Suppressor macrophage (primary cell): ENCODE measurements around the gene HK1.
A peak's percentile ranks its signal among the peaks of the same experiment; 100 is the strongest.

Experiments used
- DNase-seq, 4 experiments: peaks; one replicate each; pipeline ENCODE4 v3.0.0-alpha.2; 2020 to 2022

HK1 gene

DNA sequence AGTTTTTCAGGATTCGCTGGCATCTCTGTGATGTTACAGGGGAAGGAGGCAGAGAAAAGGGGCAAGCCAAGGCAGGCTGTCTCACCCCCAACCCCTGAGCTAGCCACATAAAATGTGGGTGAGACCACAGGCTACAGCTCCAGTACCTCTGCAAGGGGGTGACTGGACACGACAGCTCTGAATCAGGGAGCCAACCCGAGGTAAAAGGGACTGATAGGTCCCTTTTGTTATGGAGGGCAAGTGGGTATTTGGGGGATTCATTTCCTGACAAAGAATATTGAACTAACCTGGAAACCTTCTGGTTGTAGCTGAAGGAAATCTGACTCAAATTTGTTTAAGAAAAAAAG, 71.2 kb downstream of the HK1 start:
- no peak for DNase-seq

DNA sequence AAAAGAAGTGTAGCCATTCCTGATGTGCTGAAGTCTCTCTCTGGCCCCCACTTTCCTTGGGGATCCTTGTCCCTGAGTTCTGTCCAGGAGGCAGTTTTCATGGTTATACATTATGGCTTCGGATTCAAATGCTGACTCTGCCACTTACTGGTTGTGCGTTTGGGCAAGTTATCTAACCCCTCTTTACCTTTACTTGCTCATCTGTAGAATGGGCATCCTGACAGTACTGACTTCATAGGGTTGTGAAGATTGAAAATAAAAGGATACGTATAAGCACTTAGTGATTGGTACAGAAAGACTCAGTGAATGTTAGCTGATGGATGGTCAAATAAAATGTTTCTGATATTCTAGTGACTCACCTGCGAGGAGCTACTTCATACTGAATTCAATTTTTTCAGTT, 73.3 kb downstream of the HK1 start:
- DNase-seq = no peak

DNA sequence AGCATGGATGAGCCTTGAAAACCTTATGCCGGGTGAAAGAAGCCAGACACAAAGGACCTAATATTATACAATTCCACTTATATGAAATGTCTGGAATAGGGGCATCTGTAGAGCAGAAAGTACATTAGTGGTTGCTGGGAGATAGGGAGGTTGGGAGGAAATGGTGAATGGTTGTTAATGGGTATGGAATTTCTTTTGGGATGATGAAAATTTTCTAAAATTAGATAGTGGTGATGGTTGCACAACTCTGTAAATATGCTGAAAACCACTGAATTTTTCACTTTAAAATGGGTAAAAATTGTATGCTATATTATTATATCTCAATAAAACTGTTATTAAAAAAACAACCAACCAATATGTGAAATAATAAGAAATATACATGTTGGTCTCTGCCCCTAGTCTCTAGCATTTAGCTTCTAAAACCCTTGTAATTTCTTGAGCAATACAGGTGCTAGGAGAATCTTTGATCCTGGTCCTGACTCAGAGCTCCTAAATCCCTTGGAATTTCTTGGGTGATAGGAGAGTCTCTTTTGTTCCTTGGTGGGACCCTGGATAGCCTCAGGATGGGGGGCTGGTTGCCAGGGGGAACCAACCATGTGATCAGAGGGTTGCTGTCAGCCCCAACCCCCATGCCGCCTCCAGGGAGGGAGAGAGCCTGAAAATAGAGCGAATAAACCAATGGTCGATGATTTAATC, 74.4 kb downstream of the HK1 start:
- no peak for DNase-seq

DNA sequence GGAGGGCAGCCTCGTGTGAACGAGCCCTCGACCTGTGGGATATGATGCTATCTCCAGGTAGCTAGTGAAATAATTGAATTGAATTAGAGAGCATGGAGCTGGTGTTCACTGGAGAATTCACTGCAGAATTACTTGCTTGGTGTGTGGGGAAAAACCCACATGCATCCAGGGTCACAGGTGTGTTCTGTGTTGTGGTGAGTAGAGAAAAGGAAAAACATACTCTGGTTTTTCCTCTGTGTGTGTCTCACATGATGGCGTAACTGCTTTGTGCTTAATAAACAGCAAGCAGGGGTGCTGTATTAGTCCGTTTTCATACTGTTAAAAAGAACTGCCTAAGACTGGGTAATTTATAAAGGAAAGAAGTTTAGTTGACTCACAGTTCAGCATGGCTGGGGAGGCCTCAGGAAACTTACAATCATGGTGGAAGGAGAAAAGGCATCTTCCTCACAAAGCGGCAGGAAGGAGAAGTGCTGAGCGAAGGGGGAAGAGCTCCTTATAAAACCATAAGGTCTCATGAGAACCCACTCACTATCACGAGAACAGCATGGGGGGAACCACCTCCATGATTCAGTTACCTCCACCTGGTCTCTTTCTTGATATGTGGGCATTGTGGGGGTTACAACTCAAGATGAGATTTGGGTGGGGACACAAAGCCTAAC, 75.8 kb downstream of the HK1 start:
- DNase-seq = no peak

DNA sequence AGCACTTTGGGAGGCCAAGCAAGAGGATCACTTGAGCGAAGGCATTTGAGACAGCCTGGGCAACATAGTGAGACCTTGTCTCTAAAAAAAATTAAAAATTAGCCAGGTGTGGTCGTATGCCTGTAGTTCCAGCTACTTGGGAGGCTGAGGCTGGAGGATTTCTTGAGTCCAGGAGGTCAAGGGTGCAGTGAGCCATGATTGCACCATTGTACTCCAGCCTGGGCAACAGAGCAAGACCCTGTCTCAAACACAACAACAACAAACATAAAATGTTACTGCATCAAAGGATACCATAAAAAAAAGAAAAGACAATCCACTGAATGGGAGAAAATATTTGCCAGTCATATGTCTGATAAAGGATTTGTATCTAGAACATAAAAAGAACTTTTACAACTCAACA, 77.9 kb downstream of the HK1 start:
- no peak for DNase-seq

DNA sequence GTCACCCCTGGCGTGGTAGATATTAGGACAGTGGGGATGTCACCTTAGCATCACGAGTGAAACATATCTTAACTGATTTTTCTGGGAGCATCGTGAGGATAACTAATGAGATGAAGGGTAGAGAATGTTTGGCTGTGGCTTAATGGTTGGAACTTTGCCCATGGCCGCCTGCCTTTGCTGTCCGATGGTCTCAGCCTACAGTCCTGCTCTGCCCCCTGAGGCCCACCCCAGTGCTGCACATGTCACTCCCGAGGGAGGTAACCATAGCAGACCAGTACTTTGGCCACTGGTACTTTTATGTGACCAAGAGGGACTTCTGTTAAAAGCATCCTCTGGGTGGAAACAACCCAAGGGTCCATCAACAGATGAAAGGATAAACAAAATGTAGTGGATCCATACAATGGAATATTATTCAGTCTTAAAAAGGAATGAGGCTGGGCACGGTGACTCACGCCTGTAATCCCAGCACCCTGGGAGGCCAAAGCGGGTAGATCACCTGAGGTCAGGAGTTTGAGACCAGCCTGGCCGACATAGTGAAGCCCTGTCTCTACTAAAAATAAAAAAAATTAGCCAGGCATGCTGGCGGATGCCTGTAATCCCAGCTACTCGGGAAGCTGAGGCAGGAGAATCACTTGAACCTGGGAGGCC, 80.0 kb downstream of the HK1 start:
- DNase-seq = no peak

DNA sequence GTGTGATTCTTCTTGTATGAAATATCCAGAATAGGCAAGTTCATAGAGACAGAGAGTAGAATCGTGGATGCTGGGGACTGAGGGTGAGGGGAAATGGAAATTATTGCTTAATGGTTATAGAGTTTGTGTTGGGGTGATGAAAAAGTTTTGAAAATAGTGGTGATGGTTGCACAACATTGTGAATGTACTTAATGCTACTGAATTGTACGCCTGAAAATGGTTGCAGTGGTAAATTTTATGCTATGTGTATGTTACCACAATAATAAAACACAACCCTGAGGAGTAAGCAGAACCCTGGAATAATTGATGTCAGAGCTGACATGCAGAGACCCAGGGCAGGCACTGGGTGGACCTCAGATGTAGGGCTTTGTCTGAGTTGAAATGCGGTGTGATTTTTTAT, 80.9 kb downstream of the HK1 start:
- DNase-seq = peak; percentile 53 to 84 (median 67)

DNA sequence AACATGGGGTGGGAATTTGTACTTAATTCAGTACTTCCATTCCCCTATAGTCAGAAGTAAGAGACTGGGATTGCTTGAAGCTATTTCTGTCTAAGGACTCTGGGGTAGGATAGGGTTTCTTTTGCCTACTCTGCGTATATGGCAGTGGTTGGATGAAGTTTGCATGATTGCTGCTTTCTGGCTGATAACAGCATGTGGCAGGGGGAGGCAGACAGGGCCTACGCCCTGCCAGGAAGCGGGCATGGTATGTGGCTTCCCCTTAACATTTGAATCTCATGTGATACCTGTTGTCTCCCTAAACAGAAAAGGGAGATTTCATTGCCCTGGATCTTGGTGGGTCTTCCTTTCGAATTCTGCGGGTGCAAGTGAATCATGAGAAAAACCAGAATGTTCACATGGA, 81.3 kb downstream of the HK1 start:
- peak in 1 of 4 experiments; percentile 17 for DNase-seq

DNA sequence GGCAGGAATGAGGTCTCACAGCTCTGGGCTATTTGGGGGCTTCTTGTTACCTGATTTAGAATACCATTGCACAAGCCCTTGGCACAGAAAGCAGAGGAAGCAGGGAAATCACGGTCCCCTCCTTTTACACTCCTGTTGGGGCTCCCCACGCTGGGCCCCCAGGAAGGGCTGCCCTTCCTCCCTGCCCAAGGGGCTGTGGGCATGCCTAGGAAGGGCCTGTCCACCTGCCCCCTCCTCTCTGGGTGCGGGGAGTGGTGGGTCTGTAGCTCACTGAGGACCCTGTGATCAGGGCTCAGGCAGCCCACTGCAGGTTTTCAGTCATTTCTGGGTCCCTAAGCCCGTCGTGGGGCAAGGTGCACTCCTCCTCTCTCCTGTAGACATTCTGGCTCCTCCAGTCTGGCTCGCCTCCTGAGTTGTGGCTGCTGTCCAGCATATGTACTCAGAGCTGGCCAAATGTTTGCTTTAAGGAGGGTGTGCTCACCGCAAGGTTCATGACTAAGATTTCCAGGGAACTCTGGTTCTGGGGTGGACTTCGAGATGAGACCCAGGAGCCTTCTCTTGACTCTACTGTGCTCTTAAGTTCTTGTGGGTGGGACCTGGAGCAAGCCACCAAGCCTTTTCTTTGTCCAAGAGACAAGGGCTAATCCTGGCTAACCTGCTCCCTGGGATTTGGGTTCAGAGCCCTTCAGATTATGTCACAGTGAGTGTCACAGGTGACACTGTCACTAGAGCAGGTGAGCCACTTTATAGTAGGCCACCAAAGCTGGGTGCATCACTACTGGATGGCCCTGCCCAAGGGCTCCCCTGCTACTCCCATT, 82.4 kb downstream of the HK1 start:
- no peak for DNase-seq

DNA sequence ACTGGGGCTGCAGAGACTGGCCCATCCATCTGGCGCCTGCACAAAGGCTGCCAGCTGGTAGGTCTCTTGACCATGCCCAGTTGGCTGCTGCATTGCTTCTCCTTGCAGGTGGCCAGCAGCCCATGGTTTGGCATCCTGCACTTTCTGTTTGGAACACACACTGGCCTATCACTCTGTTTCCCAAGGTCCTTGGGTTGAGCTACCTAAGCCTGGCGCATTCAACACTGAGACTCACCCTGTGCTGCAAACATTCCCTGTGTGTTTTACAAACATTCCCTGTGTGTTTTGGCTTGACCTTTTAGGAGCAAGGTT, 83.0 kb downstream of the HK1 start:
- DNase-seq = no peak

DNA sequence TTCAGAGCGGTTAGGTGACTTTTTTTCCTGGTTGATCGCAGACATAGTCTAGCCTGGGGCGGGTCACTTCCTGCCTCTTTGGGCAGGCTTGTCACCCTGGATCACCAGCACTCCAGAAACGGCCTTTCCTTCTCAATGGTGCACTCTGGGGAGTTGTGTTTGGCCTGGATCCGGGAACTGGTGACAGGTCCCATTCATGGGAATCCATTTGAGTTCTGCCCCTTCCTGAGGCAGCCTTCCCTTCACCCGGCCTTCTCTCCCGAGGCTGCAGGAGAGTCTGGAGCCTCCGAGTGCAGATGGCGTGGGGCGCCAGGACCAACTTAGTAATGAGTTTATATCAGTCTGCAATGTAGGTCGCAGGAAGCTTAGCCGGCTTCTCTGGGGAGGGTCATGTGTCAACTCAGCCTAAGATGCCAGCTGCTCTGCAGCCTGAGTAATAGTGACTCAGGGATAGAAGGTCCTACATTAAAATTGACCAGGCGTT, 84.2 kb downstream of the HK1 start:
- DNase-seq = no peak

DNA sequence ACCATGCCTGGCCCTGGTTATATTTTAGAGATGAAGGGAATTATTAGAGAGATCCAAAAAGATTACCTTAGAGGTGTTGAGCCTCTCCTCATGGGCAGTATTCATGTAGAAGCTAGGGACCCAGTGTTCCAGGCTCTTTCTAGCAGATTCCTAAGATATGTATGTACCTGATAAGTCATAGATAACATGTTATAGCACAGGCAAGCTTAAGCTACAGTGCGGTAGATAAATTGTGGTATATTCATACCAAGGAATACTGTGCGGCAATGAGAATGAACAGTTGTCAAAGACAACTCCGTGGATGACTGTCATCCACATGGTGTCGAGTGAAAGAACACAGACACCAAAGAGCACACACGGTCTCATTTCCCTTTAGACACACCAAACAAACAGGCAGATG, 85.4 kb downstream of the HK1 start:
- DNase-seq = no peak

DNA sequence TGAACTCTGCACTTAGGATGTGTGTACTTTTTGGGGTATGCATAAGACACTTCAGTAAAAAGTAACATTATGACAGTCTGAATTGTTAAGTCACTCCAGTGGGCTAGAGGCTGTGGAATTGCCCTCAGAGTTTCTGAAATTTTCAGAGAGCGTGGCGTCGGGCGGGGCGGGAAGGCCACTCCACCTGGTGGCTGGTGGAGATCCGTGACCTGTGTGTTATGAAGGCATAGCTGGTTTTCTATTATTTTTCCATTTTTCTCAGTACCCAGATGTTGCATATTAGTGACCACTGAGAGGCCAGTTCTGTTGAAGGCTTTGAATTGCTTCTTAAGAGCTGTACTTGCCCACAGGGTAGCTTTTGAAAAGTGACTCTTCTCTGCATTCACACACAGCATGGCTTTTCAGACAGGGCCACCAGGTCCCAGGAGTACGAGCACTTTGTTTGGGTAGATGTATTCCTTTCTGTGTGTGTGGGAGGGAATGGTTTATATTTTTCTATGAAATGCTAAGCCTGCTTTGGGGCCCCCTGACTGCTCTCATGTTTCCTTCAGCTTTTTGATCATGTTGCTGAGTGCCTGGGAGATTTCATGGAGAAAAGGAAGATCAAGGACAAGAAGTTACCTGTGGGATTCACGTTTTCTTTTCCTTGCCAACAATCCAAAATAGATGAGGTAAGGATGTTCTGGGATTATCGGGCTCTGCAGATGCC, 86.1 kb downstream of the HK1 start:
- DNase-seq = no peak

DNA sequence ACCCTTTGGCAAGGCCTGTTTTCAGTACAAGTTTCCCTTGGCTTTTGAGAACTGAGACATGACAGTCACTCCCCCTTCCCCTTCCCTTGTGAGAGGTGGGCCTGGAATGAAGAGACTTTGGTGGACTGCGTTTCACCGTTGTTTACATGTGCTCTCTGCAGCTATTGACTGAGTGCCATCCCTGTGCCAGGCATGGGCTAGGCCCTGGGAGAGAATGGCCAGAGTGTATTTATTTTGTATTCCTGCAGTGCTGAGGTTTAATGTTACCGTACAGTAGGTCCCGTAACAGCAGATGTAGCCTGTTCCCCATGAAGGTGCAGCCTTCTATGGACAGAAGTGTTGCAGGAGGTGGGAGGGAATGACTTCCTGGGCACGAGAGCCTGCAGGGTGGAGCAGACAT, 88.4 kb downstream of the HK1 start:
- no peak for DNase-seq

DNA sequence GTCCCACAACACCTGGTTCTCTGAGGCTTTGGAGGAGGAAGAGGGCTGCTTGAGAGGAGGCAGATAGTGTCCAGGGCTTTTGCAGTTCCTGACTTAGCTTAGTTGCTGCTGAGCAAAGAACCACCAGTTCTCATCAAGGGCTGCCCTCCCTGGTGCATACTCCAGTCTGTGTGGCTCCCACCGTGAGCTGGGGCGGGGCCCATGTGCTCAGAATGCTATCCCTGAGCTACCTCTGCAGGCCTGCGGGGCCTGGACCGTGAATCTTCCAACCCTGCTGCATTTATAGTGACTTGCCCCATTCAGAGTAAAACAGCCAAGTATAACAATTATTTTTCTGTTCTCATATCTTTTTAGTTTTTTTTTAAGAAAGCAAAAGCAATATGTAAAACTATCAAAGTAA, 89.2 kb downstream of the HK1 start:
- DNase-seq = no peak

DNA sequence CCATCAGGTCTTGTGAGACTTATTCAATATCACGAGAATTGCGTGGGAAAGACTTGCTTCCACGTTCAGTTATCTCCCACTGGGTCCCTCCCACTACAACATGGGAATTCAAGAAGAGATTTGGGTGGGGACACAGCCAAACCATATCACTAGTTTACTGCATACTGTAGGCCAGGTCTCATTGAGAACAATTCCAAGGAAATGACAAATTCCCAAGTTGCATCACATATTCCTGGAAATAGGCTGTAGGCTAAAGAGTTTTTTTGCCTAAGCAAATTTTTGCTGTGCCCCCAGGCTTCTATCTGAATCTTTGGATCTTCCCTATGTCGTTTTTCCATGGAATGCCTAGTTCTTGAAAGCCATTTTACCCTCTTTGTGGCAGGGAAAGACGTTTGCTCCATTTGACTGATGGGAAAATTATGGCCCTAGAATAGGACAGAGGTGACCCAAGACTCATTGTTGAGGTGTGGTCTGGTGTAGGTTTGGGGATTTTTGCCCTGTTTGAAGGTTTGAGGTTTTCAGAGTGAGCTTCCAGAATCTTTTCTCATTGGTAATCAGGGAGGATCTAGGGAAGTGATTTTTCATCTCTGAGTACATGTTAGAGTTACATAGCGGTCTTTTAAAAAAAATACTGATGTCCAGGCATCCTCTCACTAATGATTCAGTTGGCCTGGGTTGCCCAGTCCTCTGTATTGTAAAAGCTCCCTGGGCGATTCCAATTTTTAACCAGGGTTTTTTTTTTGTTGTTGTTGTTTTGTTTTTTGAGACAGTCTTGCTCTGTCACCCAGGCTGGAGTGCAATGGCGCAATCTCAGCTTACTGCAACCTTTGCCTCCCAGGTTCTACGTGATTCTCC, 94.1 kb downstream of the HK1 start:
- peak in 3 of 4 experiments; percentile 21 to 47 (median 26) for DNase-seq

DNA sequence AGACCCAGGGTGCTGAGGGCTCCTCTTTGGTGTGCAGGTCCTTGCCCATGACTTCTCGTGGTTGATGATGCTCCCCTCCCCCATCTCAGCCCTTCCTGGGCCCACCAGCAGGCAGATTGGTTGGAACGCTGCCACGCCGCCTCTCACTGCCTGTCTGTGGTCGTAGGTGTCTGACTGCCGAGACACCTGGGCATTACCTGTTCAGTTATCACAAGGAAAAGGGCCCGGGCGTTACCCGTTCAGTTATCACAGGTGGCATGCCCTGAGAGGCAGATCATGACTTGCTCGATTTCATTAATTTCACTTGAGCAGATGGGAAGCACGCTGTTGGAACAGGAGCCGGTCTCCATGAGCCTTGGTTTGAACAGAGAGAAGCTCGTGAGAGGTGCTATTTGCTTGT, 95.9 kb downstream of the HK1 start:
- DNase-seq = no peak

DNA sequence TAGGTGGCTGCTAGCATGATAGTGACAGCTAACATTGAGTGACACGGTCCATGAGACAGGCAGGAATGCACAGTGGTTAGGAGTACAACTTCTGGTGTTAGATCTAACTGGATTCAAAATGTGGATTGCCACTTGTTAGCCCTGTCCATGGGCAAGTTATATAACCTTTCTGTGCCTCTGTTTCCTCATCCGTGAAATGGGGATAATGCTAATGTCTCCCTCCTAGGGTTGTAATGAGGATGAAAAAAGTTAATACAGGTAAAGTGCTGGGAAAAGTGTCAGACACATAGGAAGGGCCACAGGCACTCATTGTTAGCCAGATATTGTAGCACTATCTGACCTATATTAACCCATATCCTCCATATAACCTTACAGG, 96.6 kb downstream of the HK1 start:
- DNase-seq = no peak

DNA sequence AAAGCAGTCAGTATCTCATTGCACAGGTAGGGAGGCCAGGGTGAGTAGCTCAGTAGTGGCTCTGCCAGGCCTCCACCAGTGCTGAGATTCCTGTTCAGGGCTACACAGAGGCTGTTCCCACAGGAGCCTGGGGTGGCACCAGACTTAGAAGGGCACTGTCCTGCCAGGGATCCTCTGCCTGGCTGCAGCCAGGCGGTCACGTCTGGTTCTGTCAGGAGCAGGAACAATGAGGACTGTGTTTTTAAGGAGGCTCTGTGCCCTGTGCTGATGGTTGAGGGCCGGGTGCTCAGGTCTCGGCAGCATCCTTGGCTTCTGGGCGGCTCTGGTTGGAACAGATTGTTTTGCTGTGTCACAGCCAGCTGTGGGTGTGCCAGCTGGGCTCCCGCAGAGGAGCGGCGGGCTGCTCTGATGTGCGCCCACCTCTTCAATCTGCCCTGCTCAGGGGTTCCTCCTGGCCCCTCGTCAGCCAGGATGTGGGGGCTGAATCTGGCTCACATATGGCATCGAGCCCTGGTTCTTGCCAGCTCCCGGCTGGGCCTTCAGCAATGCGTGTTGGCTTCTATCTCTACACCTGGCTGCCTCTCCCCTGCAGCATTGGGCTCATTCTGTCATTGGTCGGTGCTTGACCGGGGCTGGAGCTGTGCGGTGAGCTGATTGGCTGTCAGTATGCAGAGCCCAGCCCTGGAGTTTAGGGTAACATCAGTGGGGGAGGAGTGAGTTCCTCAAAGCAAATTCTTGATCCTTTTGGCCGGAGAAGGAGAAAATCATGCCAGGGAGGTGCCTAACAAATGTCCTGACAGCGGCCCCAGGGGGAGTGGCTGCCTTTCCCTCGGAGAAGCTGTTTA, 97.2 kb downstream of the HK1 start:
- DNase-seq = no peak

DNA sequence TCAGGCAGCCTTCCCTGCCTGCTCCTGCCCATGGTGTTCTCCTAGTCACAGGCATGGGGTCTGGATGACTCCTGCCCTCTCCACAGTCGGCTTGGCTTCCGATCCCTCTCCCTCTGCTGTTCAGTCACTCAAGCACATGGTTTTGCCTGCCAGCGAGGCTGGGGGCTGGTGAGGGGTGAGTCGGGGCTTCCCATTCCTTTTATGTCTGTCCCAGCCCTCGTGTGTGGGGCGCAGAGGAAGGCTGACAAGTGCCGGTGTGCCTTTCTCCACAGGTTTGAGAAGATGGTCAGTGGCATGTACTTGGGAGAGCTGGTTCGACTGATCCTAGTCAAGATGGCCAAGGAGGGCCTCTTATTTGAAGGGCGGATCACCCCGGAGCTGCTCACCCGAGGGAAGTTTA, 98.4 kb downstream of the HK1 start:
- no peak for DNase-seq

DNA sequence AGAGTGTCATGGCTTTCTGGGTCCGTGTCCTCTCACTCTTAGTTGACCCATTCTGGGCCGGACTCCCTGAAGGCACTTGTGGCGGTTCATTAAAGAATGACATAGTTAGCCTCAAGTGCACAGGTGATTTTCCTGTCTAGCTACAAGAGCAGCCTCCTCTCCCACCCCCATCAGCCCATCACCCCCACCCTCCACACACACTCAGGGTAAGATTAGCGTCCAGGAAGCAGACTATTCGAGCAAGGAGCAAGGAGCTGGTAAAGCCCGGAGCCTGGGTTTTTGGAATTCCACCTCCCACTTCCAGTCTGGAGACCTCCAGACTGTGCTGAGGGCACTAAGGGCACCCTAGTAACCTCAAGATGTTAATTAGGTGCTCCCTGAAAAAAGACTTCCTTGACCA, 98.9 kb downstream of the HK1 start:
- no peak for DNase-seq
